COR-L47 (cell line): ENCODE measurements around the gene FRAT1.

Source experiments
- DNase-seq: peaks from one replicate; lab custom pipeline; 2025; lab: John Stamatoyannopoulos, UW

Gene FRAT1

DNA sequence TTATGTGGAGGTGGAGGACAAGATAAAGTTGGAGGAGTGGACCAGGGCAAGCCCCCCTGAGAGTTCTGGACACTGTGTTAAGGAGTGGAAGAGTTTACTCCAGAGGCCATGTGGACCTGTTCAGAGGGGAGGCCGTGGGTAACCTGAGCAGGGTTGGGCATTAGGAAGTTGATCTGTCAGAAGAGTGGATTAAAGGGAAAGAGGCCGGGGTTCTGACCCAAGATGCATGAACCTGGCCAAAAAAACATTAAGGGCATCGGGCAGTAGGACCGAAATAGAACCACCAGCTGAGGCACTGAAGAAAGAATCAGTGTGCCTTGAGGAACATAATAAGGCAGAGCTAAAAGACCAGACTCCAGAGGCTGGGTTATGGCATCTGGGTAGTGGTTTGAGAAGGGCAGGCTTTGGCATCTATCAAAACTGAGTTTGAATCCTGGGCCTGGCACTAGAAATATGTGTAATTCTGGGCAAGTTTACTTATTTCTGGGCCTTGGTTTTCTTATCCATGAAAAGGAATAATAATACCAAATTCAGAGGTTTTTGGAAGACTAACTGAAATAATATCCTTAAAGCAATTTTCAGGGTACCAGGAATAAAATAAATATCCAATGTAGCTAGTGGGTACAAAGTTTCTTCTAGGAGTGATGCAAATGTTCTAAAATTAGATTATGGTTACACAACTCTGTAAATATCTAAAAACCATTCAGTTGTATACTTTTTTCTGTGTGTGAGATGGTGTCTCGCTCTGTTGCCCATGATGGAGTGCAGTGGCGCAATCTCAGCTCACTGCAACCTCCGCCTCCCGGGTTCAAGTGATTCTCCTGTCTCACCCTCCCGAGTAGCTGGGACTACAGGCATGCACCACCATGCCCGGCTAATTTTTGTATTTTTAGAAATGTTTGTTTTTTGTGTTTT, 10.9 kb upstream of the FRAT1 start:
- no peak for DNase-seq

DNA sequence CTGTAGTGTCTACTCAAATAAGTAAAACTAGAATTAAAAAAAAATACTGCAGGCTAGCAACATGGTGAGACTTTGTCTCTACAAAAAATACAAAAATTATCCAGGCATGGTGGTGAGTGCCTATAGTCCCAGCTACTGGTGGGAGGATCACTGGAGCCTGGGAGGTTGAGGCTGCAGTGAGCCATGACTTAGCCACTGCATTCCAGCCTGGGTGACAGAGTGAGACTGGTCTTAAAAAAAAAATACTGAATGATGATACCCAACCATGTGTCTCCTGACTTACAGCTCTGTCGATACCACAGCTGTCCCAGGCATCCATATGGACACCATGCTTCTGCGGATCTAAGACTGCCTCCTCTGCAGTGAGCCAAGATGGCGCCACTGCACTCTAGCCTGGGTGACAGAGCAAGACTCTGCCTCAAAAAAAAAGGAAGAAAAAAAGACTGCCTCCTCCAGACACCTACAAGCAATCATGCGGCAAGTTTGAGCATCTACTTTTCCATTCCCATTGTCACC, 7.9 kb upstream of the FRAT1 start:
- no peak for DNase-seq

DNA sequence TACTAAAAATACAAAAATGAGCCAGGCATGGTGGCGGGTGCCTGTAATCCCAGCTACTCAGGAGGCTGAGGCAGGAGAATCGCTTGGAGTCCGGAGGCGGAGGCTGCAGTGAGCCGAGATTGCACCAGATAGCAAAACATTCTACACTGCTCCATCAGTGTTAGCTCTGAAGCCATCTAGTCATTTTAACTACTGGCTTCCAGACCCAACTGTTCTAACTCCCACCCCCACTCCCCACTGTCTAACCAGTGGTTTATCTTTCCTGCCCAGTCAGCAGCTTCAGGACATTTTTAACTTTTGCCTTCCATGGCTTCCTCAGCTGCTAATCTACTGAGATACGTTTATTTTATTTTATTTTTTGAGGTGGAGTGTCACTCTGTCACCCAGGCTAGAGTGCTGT, 6.2 kb upstream of the FRAT1 start:
- no peak for DNase-seq

DNA sequence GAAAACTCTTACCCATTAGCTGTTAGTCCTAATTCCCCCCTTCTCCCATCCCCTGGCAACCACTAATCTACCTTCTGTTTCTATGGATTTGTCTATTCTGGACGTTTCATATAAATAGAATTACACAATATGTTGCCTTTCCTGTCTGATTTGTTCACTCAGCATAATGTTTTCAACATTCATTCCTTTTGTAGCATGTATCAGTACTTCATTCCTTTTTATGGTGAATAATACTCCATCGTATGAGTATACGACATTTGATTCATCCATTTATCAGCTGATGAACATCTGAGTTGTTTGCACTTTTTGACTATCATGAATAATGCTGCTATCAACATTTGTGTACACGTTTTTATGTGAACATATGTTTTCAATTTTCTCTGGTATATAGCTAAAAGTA, 4.4 kb upstream of the FRAT1 start:
- DNase-seq, result no peak

- DNase-seq, result no peak
Measured at GRCh38 chr10:97319671-97320479, 804 bp downstream of the FRAT1 start.

DNA sequence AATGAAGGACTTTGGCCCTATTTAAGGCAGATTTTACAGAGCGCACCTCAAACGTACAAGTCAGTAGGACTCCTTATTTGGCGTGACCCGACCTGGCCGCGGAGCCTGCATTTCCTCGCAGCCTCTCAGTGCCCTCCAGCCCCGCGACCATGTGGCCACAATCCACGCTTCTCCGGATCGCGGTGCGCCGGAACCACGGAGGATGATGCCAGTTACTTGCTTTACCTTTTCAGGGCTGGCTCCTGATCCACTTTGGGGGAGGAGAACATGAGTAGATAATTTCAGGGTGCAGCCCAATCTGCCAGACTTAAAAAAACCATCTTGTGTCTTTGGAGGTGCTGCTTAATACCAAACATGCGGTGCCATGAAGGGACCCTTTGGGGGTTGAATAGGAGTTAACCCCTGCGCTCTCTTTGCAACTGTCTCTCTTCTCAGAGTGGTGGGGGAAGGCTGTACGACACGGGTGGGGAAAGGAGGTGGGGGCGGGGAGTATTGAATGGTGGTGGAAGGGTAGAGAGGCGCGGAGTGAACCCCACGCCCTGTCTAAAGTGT, 1.5 kb downstream of the FRAT1 start:
- no peak for DNase-seq

GRCh38 chr10:97321032-97321803, 2.1 kb downstream of the FRAT1 start:
- no peak for DNase-seq

- DNase-seq, result peak; percentile 49
Measured at GRCh38 chr10:97321804-97322190, 2.7 kb downstream of the FRAT1 start.

DNA sequence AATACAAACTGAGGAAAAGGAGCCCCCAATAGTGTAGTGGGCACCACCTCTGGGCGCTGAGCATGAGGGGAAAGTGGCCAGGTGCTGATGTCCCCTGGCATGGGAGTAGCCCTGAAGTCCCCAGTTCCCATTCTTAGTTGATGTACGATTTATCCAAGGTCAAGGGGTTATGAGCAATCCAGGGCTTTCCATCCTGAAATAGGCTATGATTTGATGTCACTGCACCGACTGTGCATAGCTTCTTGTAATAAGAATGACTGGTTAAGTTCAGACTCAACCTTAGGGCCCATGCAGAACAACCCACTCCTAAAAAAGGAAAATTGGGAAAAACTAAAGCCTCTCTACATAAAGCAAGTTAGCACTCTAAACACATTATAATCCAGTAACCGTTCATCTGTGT, 4.4 kb downstream of the FRAT1 start:
- DNase-seq, result no peak

- DNase-seq, result no peak
Measured at GRCh38 chr10:97325754-97326153, 6.7 kb downstream of the FRAT1 start.

DNA sequence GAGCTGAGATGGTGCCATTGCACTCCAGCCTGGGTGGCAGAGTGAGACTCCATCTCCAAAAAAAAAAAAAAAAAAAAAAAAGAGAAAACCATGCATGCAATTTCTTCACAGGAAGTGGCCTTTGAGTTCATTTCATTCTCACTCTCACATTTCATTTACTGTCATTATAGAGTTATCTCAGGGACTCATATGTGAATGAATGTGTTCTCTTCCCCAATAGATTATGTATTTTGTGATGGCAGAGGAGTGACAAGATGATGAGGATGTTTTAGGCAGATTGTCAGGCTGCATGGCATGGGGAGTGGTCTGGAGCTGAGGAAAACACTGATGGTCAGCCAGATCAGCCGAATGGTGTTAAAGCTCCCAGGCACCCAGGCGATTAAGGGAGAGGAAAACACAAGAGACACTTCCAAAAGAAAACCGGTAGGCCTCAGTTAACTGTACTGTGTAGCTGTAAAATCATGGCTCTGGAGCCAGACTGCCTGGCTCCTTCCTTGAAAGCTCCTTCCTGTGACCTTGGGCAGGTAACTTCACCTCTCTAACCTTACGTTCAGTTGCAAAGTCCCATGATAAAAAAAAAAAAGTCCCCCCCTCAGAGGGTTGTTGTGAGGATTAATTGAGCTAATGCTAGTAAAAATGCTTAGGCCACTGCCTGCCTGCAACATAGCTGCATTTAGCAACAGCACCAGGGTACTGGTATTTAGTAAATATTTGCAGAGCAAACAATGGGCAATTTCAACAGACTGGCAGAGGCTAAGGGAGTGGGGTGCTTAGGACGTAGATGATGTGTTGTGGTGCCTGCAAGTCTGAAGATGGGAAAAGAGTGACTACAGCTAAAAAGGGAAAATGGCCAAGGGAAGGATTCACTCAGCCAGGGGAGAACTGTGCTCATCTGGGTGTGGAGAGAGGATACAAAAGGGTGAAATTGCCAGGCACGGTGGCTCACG, 8.6 kb downstream of the FRAT1 start:
- DNase-seq, result no peak

GRCh38 chr10:97328646-97329453, 9.8 kb downstream of the FRAT1 start:
- no peak for DNase-seq

DNA sequence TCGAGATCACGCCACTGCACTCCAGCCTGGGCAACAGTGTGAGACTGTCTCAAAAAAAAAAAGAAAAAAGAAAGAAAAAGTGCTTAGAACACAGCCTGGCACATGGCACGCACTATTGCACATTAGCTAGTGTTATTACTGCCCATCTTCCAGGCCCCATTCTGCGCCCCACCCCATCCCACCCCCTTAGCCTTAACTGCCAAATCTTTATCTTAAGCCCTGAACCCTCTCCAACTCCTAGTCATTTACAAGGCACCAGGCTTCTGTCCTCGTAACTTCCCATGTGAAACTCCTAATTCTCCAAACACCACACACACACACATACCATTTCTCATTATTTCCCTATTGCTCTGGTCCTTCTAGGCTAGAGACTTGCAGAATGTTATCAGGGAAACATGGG, 10.7 kb downstream of the FRAT1 start:
- DNase-seq, result no peak

DNA sequence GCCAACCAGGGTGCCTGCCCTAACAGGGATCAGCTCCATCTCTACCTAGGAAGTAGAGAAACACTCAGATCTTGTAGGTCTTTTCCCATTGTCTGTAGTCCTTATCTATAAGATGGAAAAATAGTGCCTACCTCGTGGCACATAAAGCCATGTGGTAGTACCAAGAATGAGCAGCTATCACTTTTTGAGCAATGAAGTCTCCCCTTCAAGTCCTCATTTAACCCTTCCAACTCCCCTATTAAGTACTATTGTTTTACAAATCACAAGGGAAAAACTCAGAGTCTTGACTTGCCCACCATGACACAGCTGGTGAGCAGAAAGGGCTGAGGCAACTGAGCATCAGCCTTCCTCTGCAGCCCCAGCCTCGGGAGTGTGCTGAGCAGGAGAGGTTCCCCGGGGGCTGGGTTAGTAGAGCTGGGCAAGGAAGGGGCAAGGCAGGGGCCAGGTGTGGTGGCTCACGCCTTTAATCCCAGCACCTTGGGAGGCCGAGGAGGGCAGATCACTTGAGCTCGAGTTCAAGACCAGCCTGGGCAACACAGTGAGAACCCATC, 12.2 kb downstream of the FRAT1 start:
- DNase-seq, result no peak

DNA sequence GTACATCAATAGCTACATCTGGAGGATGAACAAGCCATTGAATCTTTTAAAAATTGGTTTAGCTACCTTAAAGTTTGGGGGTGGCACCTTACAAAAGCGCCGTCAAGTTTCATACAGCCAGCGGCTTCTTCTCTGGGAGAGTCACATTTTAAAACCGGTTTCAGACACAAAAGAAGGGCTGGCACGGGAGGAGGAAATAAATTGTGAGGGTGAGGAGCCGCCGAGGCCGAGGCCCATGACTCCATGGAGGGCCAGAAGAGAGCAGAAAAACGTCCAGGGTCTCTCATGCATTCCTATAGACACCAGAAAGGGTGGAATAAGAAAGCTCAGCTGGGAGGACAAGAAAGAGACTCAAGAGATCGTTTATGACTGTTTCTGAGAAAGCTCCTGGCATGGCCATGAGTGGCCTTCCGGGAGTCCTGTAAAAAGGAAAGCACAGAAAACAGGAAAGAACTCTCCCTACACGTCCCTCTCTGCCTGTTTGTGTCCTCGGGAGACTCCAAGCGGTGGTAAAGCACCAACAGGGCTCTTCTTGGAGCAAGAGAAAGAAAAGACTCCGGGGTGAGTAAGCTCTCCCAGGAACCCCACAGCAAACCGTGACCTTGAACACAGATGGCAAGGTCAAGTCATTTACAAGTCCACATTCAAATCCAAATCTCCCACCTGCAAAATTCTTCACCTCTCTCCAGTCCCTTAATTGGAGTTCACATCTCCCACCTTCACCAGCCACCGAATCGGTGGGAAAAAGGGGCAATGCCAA, 13.7 kb downstream of the FRAT1 start:
- DNase-seq, result no peak

- DNase-seq, result no peak
Measured at GRCh38 chr10:97333351-97333600, 14.2 kb downstream of the FRAT1 start.

DNA sequence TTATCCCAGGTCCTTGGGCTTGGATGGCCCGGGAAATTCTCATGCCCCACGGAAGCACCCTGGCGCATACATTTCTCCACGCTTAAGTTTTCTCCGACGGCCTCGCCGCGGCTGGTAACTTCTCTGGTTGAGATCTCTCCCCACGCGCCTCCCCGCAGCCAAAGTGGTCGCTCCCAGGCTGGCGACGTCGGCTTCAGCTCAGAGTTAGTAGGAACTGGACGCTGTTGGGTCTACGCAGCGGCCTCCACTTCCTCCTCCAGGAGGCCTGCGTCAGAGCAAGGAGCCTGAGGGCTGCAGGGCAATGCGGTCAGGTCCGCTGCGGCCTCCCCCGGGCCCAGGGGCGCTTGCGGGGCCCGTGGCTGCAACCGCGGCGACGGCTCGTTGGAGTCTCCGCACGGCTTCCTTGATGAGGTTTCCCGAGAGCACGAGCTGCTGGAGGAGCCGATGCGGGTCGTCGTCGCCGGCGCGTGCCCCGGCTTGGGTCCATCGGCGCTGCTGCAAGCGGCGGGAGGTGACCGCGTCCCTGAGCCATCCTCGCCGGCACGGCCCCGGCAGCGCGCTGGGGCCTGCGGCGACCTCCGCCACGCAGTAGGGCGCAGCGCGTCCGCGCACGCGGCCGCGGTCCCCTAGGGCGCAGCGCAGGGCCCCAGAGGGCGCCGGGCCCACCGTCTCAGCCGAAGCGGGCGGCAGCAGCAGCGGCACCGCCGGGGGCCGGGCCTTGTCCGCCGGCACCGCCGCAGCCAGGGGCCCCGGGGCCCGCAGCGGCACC, 14.7 kb downstream of the FRAT1 start:
- no peak for DNase-seq
